Loucy (cell line): ENCODE results near the gene SRRM5.

Source experiments
- CTCF ChIP-seq: fragments of 200-600 bp; sonication (generic); conservative IDR thresholded peaks from 2 replicates; pipeline ENCODE4 v1.5.1; 2014; ENCODE audit warnings: mild to moderate bottlenecking, antibody characterized with exemption, low read length
- EZH2phosphoT487 ChIP-seq: fragments of 200-600 bp; IDR thresholded peaks from 2 replicates; pipeline ENCODE4 v1.6.1; 2018; ENCODE audit warnings: antibody characterized with exemption, mild to moderate bottlenecking, moderate library complexity, borderline replicate concordance

- no peak for TF ChIP-seq EZH2phosphoT487
- no peak for TF ChIP-seq CTCF
Measured at GRCh38 chr19:43572171-43572588, 39.7 kb upstream of the SRRM5 start.
